HG03196 (cell line): ENCODE data around the gene CTF1.
"Not testable (repeated sequence)": the region's sequence is repeated elsewhere in the genome, so short reads cannot be mapped to it uniquely, and the experiment has no call there.

Source experiments
- ATAC-seq: cut with Tn5 transposase; IDR thresholded peaks from one replicate; pipeline ENCODE4 v1.9.1; 2021; ENCODE audit not compliant: unreplicated experiment

The CTF1 gene

GRCh38 chr16:30887927-30888326 is 8.5 kb upstream of the CTF1 start:
- ATAC-seq, result no peak

GRCh38 chr16:30888856-30889499 is 7.4 kb upstream of the CTF1 start:
- no peak for ATAC-seq

GRCh38 chr16:30889721-30890120 is 6.7 kb upstream of the CTF1 start:
- no peak for ATAC-seq

- ATAC-seq, result not testable (repeated sequence)
Observed at GRCh38 chr16:30891043-30891823, 5.2 kb upstream of the CTF1 start.

GRCh38 chr16:30892670-30893416 is 3.6 kb upstream of the CTF1 start:
- ATAC-seq, result no peak

GRCh38 chr16:30893417-30893743 is 3.0 kb upstream of the CTF1 start:
- peak; percentile 7 for ATAC-seq

- ATAC-seq, result peak; percentile 67
Observed at GRCh38 chr16:30893744-30894539, 2.5 kb upstream of the CTF1 start, which contains the start of gene BCL7C. Gene BCL7C, minus strand, starts transcription at chr16:30894077. Its CDS starts 133 bp downstream, at chr16:30893944.

- no peak for ATAC-seq
Observed at GRCh38 chr16:30894540-30895368, 1.7 kb upstream of the CTF1 start.

GRCh38 chr16:30895627-30896260 is 670 bp upstream of the CTF1 start:
- ATAC-seq, result no peak

- peak; percentile 34 for ATAC-seq
Observed at GRCh38 chr16:30896889-30897733, 697 bp downstream of the CTF1 start.

- no peak for ATAC-seq
Observed at GRCh38 chr16:30899794-30900193, 3.4 kb downstream of the CTF1 start.

- no peak for ATAC-seq
Observed at GRCh38 chr16:30900588-30900987, 4.2 kb downstream of the CTF1 start.

GRCh38 chr16:30901201-30902028 is 5.0 kb downstream of the CTF1 start:
- ATAC-seq, result no peak

- peak; percentile 67 for ATAC-seq
Observed at GRCh38 chr16:30902029-30902972, 5.9 kb downstream of the CTF1 start.

GRCh38 chr16:30903002-30903401 is 6.6 kb downstream of the CTF1 start:
- no peak for ATAC-seq

GRCh38 chr16:30903596-30903995 is 7.2 kb downstream of the CTF1 start:
- no peak for ATAC-seq
